Measurements from ENCODE around the gene TPRG1. TPM values are rescaled to one million over a fixed set of nuclear protein-coding genes. Genes with fewer than 3 reads are reported as not detected.

TPRG1 gene
- total and polyA plus RNA-seq, 9 of the 15 experiments (the other 6 are each of a cell fraction or from before 2014, with no cell fraction given): 0.01 TPM; not detected in 8

DNA sequence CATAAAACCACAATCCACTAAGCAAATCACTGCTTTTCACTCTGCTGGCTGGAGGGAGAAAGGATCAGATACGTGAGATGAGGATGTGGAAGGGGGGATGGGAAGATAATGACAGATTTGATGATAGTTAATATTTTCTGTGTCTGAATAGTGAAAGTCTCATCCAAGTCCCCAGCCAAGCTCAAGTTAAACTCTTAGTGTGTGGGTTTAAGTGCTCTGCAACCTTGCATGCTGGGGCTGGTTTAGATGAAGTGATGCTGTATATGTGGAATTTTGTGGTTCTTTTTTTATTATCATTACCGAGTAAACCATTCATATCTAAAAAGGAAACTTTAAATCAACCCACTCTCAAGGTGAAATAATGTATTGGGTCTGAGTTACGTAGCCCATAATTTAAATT, 111.0 kb downstream of the TPRG1 start (continued):
- no peak for TF ChIP-seq SUPT5H (IDR thresholded peaks at IDR 0.05)

DNA sequence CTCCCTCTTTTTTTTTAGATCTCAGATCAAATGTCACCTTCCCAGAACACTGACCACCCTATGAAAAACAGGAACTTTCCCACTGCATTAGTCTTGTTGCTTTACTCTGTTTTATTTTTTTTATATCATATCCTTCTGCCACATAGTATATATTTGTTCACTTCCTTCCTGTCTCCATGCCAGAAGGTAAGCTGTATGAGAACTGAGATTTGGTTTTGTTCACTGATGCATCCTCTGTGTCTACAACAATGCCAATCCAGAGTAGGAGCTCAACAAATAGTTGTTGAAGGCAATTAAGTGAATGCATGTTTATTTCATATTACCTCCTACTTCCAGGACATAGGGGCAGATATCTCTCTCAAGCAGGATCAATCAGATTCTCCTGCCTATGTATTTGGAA, 114.4 kb downstream of the TPRG1 start:
- no peaks in the 10 kb centered on the region for H4K20me1 ChIP-seq (replicated peaks; ENCODE audit: control insufficient read depth, insufficient read depth, low read length)
- ATAC-seq (no peak), DNase-seq (ENCODE audit: extremely low read depth in 1 of 4, low spot score in 3 of 4) (no peak), FAIRE-seq (no peak)
- H3K4me1 ChIP-seq (replicated peaks in 1 of 2; ENCODE audit: control insufficient read depth in 2 of 2, insufficient read depth in 2 of 2, low read length in 2 of 2): no peaks in the 10 kb centered on the region
- H3K9ac ChIP-seq (ENCODE audit: insufficient read depth in 1 of 2, low read depth in 2 of 2, low read length in 2 of 2): no peak overlapping the region
- no peak overlapping the region for H3K4me3 ChIP-seq
- ChIA-PET CTCF (ENCODE audit: low intra/inter-chr PET ratio) (no interaction called here), POLR2A (no interaction called here)
- no peaks in the 10 kb centered on the region for H3K9me3 ChIP-seq (replicated peaks; ENCODE audit: control insufficient read depth, insufficient read depth, low read depth, low read length)
- no peaks in the 10 kb centered on the region for H3K9me1 ChIP-seq (ENCODE audit: control insufficient read depth, insufficient read depth, low read length)
- H3K27me3 ChIP-seq (ENCODE audit: control insufficient read depth in 2 of 2, insufficient read depth in 2 of 2, low read length in 2 of 2): no peaks in the 10 kb centered on the region
- BruUV-seq (replicated peaks): no TSS peak
- in situ Hi-C loops (cut with MboI): no loop called here
- no peak overlapping the region for H3K27ac ChIP-seq (ENCODE audit: extremely low read depth, low read depth, low read length)
- H2AFZ ChIP-seq (ENCODE audit: low read depth, low read length): no peak overlapping the region
- no peaks in the 10 kb centered on the region for H3K36me3 ChIP-seq (ENCODE audit: control insufficient read depth, insufficient read depth, low read length)
- no peaks in the 10 kb centered on the region for H3K79me2 ChIP-seq (ENCODE audit: control insufficient read depth, insufficient read depth, low read length)
- intact Hi-C loops (cut with micrococcal nuclease): no loop called here
- no peak overlapping the region for H3K4me2 ChIP-seq (ENCODE audit: insufficient read depth, low read length)
- TF ChIP-seq MTF1 (CRISPR knock-in tag; IDR thresholded peaks at IDR 0.05; ENCODE audit: borderline replicate concordance): no peak
- no peak for TF ChIP-seq MCM5 (IDR thresholded peaks at IDR 0.05; ENCODE audit: low read depth)
- no peak for TF ChIP-seq HSF4 (CRISPR knock-in tag; IDR thresholded peaks at IDR 0.05; ENCODE audit: borderline replicate concordance)
- no peak for TF ChIP-seq ZNF232 (CRISPR knock-in tag; IDR thresholded peaks at IDR 0.05)
- TF ChIP-seq LCOR (CRISPR knock-in tag; IDR thresholded peaks at IDR 0.05): no peak
- TF ChIP-seq CEBPG (CRISPR knock-in tag; IDR thresholded peaks at IDR 0.05): no peak
- TF ChIP-seq CEBPG (tag; conservative IDR thresholded peaks at IDR 0.05 in 1 of 2, IDR thresholded peaks at IDR 0.05 in 1 of 2): no peak
- TF ChIP-seq, protein P1, sequence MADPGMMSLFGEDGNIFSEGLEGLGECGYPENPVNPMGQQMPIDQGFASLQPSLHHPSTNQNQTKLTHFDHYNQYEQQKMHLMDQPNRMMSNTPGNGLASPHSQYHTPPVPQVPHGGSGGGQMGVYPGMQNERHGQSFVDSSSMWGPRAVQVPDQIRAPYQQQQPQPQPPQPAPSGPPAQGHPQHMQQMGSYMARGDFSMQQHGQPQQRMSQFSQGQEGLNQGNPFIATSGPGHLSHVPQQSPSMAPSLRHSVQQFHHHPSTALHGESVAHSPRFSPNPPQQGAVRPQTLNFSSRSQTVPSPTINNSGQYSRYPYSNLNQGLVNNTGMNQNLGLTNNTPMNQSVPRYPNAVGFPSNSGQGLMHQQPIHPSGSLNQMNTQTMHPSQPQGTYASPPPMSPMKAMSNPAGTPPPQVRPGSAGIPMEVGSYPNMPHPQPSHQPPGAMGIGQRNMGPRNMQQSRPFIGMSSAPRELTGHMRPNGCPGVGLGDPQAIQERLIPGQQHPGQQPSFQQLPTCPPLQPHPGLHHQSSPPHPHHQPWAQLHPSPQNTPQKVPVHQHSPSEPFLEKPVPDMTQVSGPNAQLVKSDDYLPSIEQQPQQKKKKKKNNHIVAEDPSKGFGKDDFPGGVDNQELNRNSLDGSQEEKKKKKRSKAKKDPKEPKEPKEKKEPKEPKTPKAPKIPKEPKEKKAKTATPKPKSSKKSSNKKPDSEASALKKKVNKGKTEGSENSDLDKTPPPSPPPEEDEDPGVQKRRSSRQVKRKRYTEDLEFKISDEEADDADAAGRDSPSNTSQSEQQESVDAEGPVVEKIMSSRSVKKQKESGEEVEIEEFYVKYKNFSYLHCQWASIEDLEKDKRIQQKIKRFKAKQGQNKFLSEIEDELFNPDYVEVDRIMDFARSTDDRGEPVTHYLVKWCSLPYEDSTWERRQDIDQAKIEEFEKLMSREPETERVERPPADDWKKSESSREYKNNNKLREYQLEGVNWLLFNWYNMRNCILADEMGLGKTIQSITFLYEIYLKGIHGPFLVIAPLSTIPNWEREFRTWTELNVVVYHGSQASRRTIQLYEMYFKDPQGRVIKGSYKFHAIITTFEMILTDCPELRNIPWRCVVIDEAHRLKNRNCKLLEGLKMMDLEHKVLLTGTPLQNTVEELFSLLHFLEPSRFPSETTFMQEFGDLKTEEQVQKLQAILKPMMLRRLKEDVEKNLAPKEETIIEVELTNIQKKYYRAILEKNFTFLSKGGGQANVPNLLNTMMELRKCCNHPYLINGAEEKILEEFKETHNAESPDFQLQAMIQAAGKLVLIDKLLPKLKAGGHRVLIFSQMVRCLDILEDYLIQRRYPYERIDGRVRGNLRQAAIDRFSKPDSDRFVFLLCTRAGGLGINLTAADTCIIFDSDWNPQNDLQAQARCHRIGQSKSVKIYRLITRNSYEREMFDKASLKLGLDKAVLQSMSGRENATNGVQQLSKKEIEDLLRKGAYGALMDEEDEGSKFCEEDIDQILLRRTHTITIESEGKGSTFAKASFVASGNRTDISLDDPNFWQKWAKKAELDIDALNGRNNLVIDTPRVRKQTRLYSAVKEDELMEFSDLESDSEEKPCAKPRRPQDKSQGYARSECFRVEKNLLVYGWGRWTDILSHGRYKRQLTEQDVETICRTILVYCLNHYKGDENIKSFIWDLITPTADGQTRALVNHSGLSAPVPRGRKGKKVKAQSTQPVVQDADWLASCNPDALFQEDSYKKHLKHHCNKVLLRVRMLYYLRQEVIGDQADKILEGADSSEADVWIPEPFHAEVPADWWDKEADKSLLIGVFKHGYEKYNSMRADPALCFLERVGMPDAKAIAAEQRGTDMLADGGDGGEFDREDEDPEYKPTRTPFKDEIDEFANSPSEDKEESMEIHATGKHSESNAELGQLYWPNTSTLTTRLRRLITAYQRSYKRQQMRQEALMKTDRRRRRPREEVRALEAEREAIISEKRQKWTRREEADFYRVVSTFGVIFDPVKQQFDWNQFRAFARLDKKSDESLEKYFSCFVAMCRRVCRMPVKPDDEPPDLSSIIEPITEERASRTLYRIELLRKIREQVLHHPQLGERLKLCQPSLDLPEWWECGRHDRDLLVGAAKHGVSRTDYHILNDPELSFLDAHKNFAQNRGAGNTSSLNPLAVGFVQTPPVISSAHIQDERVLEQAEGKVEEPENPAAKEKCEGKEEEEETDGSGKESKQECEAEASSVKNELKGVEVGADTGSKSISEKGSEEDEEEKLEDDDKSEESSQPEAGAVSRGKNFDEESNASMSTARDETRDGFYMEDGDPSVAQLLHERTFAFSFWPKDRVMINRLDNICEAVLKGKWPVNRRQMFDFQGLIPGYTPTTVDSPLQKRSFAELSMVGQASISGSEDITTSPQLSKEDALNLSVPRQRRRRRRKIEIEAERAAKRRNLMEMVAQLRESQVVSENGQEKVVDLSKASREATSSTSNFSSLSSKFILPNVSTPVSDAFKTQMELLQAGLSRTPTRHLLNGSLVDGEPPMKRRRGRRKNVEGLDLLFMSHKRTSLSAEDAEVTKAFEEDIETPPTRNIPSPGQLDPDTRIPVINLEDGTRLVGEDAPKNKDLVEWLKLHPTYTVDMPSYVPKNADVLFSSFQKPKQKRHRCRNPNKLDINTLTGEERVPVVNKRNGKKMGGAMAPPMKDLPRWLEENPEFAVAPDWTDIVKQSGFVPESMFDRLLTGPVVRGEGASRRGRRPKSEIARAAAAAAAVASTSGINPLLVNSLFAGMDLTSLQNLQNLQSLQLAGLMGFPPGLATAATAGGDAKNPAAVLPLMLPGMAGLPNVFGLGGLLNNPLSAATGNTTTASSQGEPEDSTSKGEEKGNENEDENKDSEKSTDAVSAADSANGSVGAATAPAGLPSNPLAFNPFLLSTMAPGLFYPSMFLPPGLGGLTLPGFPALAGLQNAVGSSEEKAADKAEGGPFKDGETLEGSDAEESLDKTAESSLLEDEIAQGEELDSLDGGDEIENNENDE (IDR thresholded peaks at IDR 0.05; ENCODE audit: low read depth, low read length): no peak
- no peak for TF ChIP-seq ZNF263 (CRISPR knock-in tag; IDR thresholded peaks at IDR 0.05; ENCODE audit: borderline replicate concordance)
- TF ChIP-seq NCOA6 (IDR thresholded peaks at IDR 0.05): no peak
- no peak for TF ChIP-seq RBM39 (optimal IDR thresholded peaks at IDR 0.05; ENCODE audit: low read depth, low read length)
- no peak for TF ChIP-seq TRIM24 (IDR thresholded peaks at IDR 0.05)
- no peak for TF ChIP-seq ZNF282 (CRISPR knock-in tag; IDR thresholded peaks at IDR 0.05)

Data from K562 (cell line).